HG03135 (cell line): ENCODE results near the gene RPL34.

Experiments
- ATAC-seq: cut with Tn5 transposase; IDR thresholded peaks from one replicate; pipeline ENCODE4 v1.9.1; 2021; ENCODE audit warnings: mild to moderate bottlenecking, moderate library complexity; ENCODE audit not compliant: unreplicated experiment

Gene RPL34

GRCh38 chr4:108622828-108623227 is 2.5 kb downstream of the RPL34 start:
- ATAC-seq, result no peak

- ATAC-seq, result no peak
Observed at GRCh38 chr4:108624263-108625056, 4.1 kb downstream of the RPL34 start.

GRCh38 chr4:108626056-108626455 is 5.7 kb downstream of the RPL34 start:
- ATAC-seq, result no peak

GRCh38 chr4:108628411-108628810 is 8.0 kb downstream of the RPL34 start:
- no peak for ATAC-seq

- no peak for ATAC-seq
Observed at GRCh38 chr4:108635070-108635655, 14.8 kb downstream of the RPL34 start.

- ATAC-seq, result no peak
Observed at GRCh38 chr4:108636246-108636645, 15.9 kb downstream of the RPL34 start.

GRCh38 chr4:108637856-108638255 is 17.5 kb downstream of the RPL34 start:
- no peak for ATAC-seq

GRCh38 chr4:108644237-108644636 is 23.9 kb downstream of the RPL34 start:
- no peak for ATAC-seq

GRCh38 chr4:108646706-108647105 is 26.3 kb downstream of the RPL34 start:
- ATAC-seq, result no peak

- no peak for ATAC-seq
Observed at GRCh38 chr4:108649863-108650211, 29.5 kb downstream of the RPL34 start.

- ATAC-seq, result peak; percentile 90
Observed at GRCh38 chr4:108650212-108651013, 30.0 kb downstream of the RPL34 start, which contains the start of gene OSTC. TSS of gene OSTC (plus strand) at chr4:108650599. CDS start at chr4:108650656, 57 bp downstream.

GRCh38 chr4:108651014-108651791 is 30.8 kb downstream of the RPL34 start:
- no peak for ATAC-seq

GRCh38 chr4:108662629-108663028 is 42.3 kb downstream of the RPL34 start:
- ATAC-seq, result no peak

GRCh38 chr4:108674356-108674977 is 54.1 kb downstream of the RPL34 start:
- ATAC-seq, result no peak
